Adrenal gland (tissue), 12 donors: ENCODE measurements around the gene PRR16. TPM values are rescaled to one million over a fixed set of nuclear protein-coding genes. Genes with fewer than 3 reads are reported as not detected.

Experiments used
- DNase-seq, 7 donors: peaks; one replicate each; pipeline ENCODE4 v3.0.0-alpha.2; 2019 to 2020
- H3K27ac ChIP-seq, 5 donors: fragments of 200-600 bp; sonication (generic) in 4 of 5; 1 replicate in 3 of 5; 2 replicates in 2 of 5; pipeline versions ENCODE4 v1.5.1 to v1.8.0; 2016 to 2020; ENCODE audit warnings: mild to moderate bottlenecking in 1 of 5
- H3K27me3 ChIP-seq: fragments of 200-600 bp; 2 replicates; pipeline ENCODE4 v1.8.0; 2021
- H3K36me3 ChIP-seq, 2 donors: fragments of 200-600 bp; replicated peaks in 1 of 2; 1 replicate in 1 of 2; 2 replicates in 1 of 2; pipeline versions ENCODE4 v1.5.1 to v1.8.0; 2018 to 2022
- H3K4me1 ChIP-seq, 2 donors: fragments of 200-600 bp; replicated peaks in 1 of 2; 1 replicate in 1 of 2; 2 replicates in 1 of 2; pipeline versions ENCODE4 v1.5.1 to v1.8.0; 2018 to 2021
- H3K4me3 ChIP-seq, 4 donors: fragments of 200-600 bp; sonication (generic) in 3 of 4; one replicate each; pipeline ENCODE4 v1.5.1; 2016 to 2018
- H3K9me3 ChIP-seq, 3 donors: fragments of 200-600 bp; sonication (generic) in 1 of 3; replicated peaks in 1 of 3; 1 replicate in 2 of 3; 2 replicates in 1 of 3; pipeline versions ENCODE4 v1.5.1 to v1.8.0; 2016 to 2021
- CTCF ChIP-seq, 6 experiments: fragments of 450-650 bp in 4 of 6; fragments of 200-600 bp in 2 of 6; sonication (generic) in 1 of 6; IDR thresholded peaks; 1 replicate in 5 of 6; 2 replicates in 1 of 6; pipeline versions ENCODE4 v1.5.1 to v1.8.0; 2016 to 2021; ENCODE audit warnings: antibody characterized with exemption in 6 of 6, mild to moderate bottlenecking in 2 of 6, moderate library complexity in 1 of 6
- POLR2A ChIP-seq, 2 donors: fragments of 450-650 bp; IDR thresholded peaks; one replicate each; pipeline ENCODE4 v1.6.1; 2017; ENCODE audit warnings: antibody characterized with exemption in 2 of 2, mild to moderate bottlenecking in 2 of 2, moderate library complexity in 1 of 2
- WGBS, 4 donors: extraction: QIAGEN DNeasy Blood & Tissue Kit in 2 of 4; methylation state at CpG; one replicate each; pipeline versions ENCODE4 v1.1.5 to v1.1.7; 2013 to 2017; 5-methylcytosine and 5-hydroxymethylcytosine counted together
- intact Hi-C, 2 donors: fragments of 100-400 bp; cut with DNase I; formaldehyde crosslinking; loops; one replicate each; pipeline versions ENCODE4 v1.14.1 to v1.15.0; 2022 to 2023
- polyA plus RNA-seq, 3 donors: library from polyadenylated mRNA; stranded (reverse); fragments of 200-250 nt in 2 of 3; fragments of 350-450 nt in 1 of 3; fragmentation: Illumina TruSeq in 1 of 3; extraction: RNeasy Lipid Tissue Mini Kit (QIAGEN cat#74804) in 1 of 3; gene quantifications; one replicate each; pipeline ENCODE4 v1.2.3, GENCODE V29; 2013 to 2014
- total RNA-seq, 9 donors: library from RNA; depleted of rRNA in 4 of 9; stranded (reverse); fragments of >200 nt in 4 of 9; fragments of 120-200 nt in 1 of 9; fragmentation: NEBNext Ultra II Directional in 1 of 9; extraction: Animal tissue kit (Norgen Biotek cat#: 25700) in 1 of 9; gene quantifications; one replicate each; pipeline versions ENCODE4 v1.1.0 to v1.2.4, GENCODE V29; 2013 to 2023
- donor health status: healthy with polysubstance abuse.
- donor health status: Bipolar disorder and iron deficiency.
- donor health status: DM: yes; HTN: yes; CAD: no.
- donor health status: DM: no; HTN: no; CAD: no.
- donor health status: DM: no; HTN: no; CAD: no.
- donor health status: DM: yes; HTN: yes; CAD: no.

The PRR16 gene
- total and polyA plus RNA-seq, 12 donors: 0.17 to 22.6 (median 3.0) TPM

- H3K36me3 ChIP-seq: no peaks in the 10 kb centered on the region
- H3K4me3 ChIP-seq: no peak overlapping the region
- H3K4me1 ChIP-seq: no peaks in the 10 kb centered on the region
- no peaks in the 10 kb centered on the region for H3K27me3 ChIP-seq
- H3K9me3 ChIP-seq: no peaks in the 10 kb centered on the region
- H3K27ac ChIP-seq: no peak overlapping the region
- intact Hi-C loops: no loop called here
- 59 to 67% (median 63%) methylated on average over 1 of the region's 1 CpG for WGBS, 4 donors
- DNase-seq: no peak
- TF ChIP-seq POLR2A (IDR thresholded peaks at IDR 0.05) (no peak), CTCF (IDR thresholded peaks at IDR 0.05) (no peak)
Measured at GRCh38 chr5:120518581-120518980, 54.5 kb downstream of the PRR16 start.

- no peaks in the 10 kb centered on the region for H3K27me3 ChIP-seq
- intact Hi-C loops: no loop called here
- TF ChIP-seq POLR2A (IDR thresholded peaks at IDR 0.05): no peak
- no peak for TF ChIP-seq CTCF (IDR thresholded peaks at IDR 0.05)
- H3K36me3 ChIP-seq: no peaks in the 10 kb centered on the region
- no peak overlapping the region for H3K4me3 ChIP-seq
- no peaks in the 10 kb centered on the region for H3K4me1 ChIP-seq
- no peaks in the 10 kb centered on the region for H3K9me3 ChIP-seq
- 52 to 67% (median 63%) methylated on average over 3 of the region's 3 CpGs for WGBS, 4 donors
- DNase-seq: no peak
- H3K27ac ChIP-seq: no peak overlapping the region
Measured at GRCh38 chr5:120527251-120527650, 63.2 kb downstream of the PRR16 start.

GRCh38 chr5:120528609-120529008, 64.5 kb downstream of the PRR16 start:
- H3K36me3 ChIP-seq: no peaks in the 10 kb centered on the region
- H3K27ac ChIP-seq: no peak overlapping the region
- H3K4me3 ChIP-seq: no peak overlapping the region
- WGBS, 4 donors: 47 to 71% (median 66%) methylated on average over 2 of the region's 2 CpGs
- no peak for TF ChIP-seq POLR2A (IDR thresholded peaks at IDR 0.05)
- TF ChIP-seq CTCF (IDR thresholded peaks at IDR 0.05): no peak
- no peaks in the 10 kb centered on the region for H3K27me3 ChIP-seq
- no peaks in the 10 kb centered on the region for H3K4me1 ChIP-seq
- intact Hi-C loops: no loop called here
- DNase-seq: no peak
- no peaks in the 10 kb centered on the region for H3K9me3 ChIP-seq

GRCh38 chr5:120529386-120529785, 65.3 kb downstream of the PRR16 start:
- Histone ChIP-seq H3K27me3 (no peaks in the 10 kb centered on the region), H3K4me1 (no peaks in the 10 kb centered on the region), H3K27ac (no peak overlapping the region), H3K9me3 (no peaks in the 10 kb centered on the region), H3K36me3 (no peaks in the 10 kb centered on the region), H3K4me3 (no peak overlapping the region)
- no peak for TF ChIP-seq POLR2A (IDR thresholded peaks at IDR 0.05)
- no peak for TF ChIP-seq CTCF (IDR thresholded peaks at IDR 0.05)
- intact Hi-C loops: no loop called here
- DNase-seq: no peak
- 68 to 77% (median 74%) methylated on average over 2 of the region's 2 CpGs for WGBS, 4 donors
